Fibroblast of mammary gland (primary cell): ENCODE results near the gene HSDL1.
"Not testable (repeated sequence)": the region's sequence is repeated elsewhere in the genome, so short reads cannot be mapped to it uniquely, and the experiment has no call there.

Source experiments
- DNase-seq: peaks from one replicate; pipeline ENCODE4 v3.0.0-alpha.2; 2010; ENCODE audit warnings: low read depth
- H3K4me3 ChIP-seq: 2 replicates; pipeline ENCODE4 v1.5.1; 2011; ENCODE audit warnings: low read depth, mild to moderate bottlenecking, low read length, moderate library complexity; ENCODE audit not compliant: control insufficient read depth
- CTCF ChIP-seq: conservative IDR thresholded peaks from 2 replicates; pipeline ENCODE4 v1.5.1; 2011; ENCODE audit warnings: low read depth, low read length, inconsistent platforms; ENCODE audit not compliant: control insufficient read depth, insufficient read depth

The HSDL1 gene

GRCh38 chr16:84131117-84131516 lies 13.9 kb downstream of the HSDL1 start:
- no peak overlapping the region for H3K4me3 ChIP-seq
- no peak for TF ChIP-seq CTCF
- DNase-seq, result no peak

DNA sequence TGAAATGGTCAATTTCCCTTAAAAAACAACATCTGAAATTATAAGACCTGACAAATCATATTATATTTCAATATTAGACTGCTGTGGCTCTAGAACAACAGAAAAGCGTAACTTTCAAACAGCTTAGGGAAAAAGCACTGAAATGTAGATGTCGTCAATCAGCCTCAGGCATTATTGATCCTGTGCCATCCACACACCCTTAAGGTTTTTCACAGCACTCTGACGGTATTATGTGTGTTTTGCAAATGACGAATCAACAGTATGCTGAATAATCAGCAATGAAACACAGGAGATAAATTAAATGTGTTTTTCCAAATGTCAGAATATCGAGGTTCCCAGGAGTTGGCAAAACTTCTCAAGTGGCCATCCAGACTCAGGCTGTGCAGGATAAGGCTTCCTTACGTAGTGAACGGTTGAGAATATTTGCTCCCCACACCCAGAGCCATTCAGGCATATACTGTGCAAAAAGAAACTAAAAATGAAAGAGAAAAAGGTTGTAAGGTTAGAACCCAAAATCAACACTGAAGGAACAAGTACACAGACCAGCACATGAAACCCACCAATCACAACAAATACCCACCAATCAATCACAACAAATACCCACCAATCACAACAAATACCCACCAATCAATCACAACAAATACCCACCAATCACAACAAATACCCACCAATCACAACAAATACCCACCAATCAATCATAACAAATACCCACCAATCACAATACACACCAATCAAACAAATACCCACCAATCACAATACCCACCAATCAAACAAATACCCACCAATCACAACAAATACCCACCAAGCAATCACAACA lies 20.5 kb downstream of the HSDL1 start:
- no peak overlapping the region for H3K4me3 ChIP-seq
- DNase-seq, result no peak
- TF ChIP-seq CTCF, result no peak

GRCh38 chr16:84121007-84121406 lies 24.0 kb downstream of the HSDL1 start:
- TF ChIP-seq CTCF, result no peak
- no peak for DNase-seq
- no peak overlapping the region for H3K4me3 ChIP-seq

GRCh38 chr16:84120023-84120422 lies 25.0 kb downstream of the HSDL1 start:
- no peak overlapping the region for H3K4me3 ChIP-seq
- TF ChIP-seq CTCF, result no peak
- no peak for DNase-seq

- TF ChIP-seq CTCF, result no peak
- no peak for DNase-seq
- H3K4me3 ChIP-seq, result no peak overlapping the region
Observed at GRCh38 chr16:84119368-84119767, 25.6 kb downstream of the HSDL1 start.

DNA sequence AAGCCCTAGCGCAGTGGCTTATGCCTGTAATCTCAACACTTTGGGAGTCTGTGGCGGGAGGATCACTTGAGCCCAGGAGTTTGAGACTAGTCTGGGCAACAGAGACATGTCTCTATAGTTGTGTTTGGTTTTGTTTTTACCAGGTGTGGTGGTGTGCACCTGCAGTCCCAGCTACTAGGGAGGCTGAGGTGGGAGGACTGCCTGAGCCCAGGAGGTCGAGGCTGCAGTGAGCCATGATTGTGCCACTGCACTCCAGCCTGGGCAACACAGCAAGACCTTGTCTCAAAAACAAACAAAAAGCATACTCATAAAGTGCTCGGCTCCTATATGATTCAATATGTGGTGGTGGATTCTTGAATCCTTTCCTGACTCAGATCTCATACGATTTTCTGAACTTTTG lies 26.7 kb downstream of the HSDL1 start:
- not testable (repeated sequence) for DNase-seq, H3K4me3 ChIP-seq

- peak; percentile 49 for DNase-seq
Observed at GRCh38 chr16:84117494-84117843, 27.5 kb downstream of the HSDL1 start.

More at GRCh38 chr16:84117494-84117843, 27.5 kb downstream of the HSDL1 start:
- peak overlapping the region; percentile 76 for H3K4me3 ChIP-seq
- TF ChIP-seq CTCF, result no peak
